ENCODE results near the gene PRDM16. TPM values are rescaled to one million over a fixed set of nuclear protein-coding genes. Genes with fewer than 3 reads are reported as not detected.

PRDM16 gene
- total RNA-seq, 2 experiments from 2014 or later: not detected

- Histone ChIP-seq H3K4me3 (ENCODE audit: low read depth, low read length, poor library complexity, severe bottlenecking) (no peak overlapping the region), H3K9me2 (ENCODE audit: insufficient read depth, low read length) (no peaks in the 10 kb centered on the region), H3K79me2 (ENCODE audit: insufficient read depth, low read depth, low read length) (no peaks in the 10 kb centered on the region), H4K20me1 (ENCODE audit: insufficient read depth, low read length) (no peaks in the 10 kb centered on the region), H2AFZ (ENCODE audit: low read length) (no peak overlapping the region), H3K4me2 (ENCODE audit: low read length) (no peak overlapping the region), H3K27ac (ENCODE audit: low read depth, low read length, poor library complexity, severe bottlenecking) (no peak overlapping the region), H3K4me1 (ENCODE audit: insufficient read depth, low read length, poor library complexity, severe bottlenecking) (no peaks in the 10 kb centered on the region), H3K9me3 (ENCODE audit: low read length) (no peaks in the 10 kb centered on the region), H3K36me3 (ENCODE audit: insufficient read depth, low read length) (no peaks in the 10 kb centered on the region)
- TF ChIP-seq EZH2phosphoT487 (IDR thresholded peaks at IDR 0.05; ENCODE audit: borderline replicate concordance, low read depth, low read length) (no peak), CTCF (conservative IDR thresholded peaks at IDR 0.05; ENCODE audit: low read length) (no peak)
- ChIA-PET CTCF (ENCODE audit: unreplicated experiment) (no interaction called here), POLR2A (no interaction called here)
- BruUV-seq (replicated peaks): no TSS peak
- intact Hi-C loops (cut with micrococcal nuclease; ENCODE audit: unreplicated experiment): no loop called here
- no peak for DNase-seq (ENCODE audit: low spot score)
These were observed 48.6 kb upstream of the PRDM16 start for GRCh38 chr1:3020263-3020909.

GRCh38 chr1:3021233-3021671 lies 47.8 kb upstream of the PRDM16 start, which contains the start of gene ACTRT2:
Gene ACTRT2, plus strand, starts transcription at chr1:3021467. Its CDS starts 220 bp downstream, at chr1:3021687.
- Histone ChIP-seq H3K27ac (ENCODE audit: low read depth, low read length, poor library complexity, severe bottlenecking) (no peak within 1 kb of the TSS), H3K79me2 (ENCODE audit: insufficient read depth, low read depth, low read length) (no peaks in the 10 kb centered on the region), H3K4me1 (ENCODE audit: insufficient read depth, low read length, poor library complexity, severe bottlenecking) (no peaks in the 10 kb centered on the region), H3K9me3 (ENCODE audit: low read length) (no peaks in the 10 kb centered on the region), H3K9me2 (ENCODE audit: insufficient read depth, low read length) (no peaks in the 10 kb centered on the region), H3K36me3 (ENCODE audit: insufficient read depth, low read length) (no peaks in the 10 kb centered on the region), H4K20me1 (ENCODE audit: insufficient read depth, low read length) (no peaks in the 10 kb centered on the region), H2AFZ (ENCODE audit: low read length) (no peak within 1 kb of the TSS), H3K4me3 (ENCODE audit: low read depth, low read length, poor library complexity, severe bottlenecking) (no peak within 1 kb of the TSS), H3K4me2 (ENCODE audit: low read length) (no peak within 1 kb of the TSS)
- no TSS peak for BruUV-seq (replicated peaks)
- CTCF ChIA-PET (ENCODE audit: unreplicated experiment): no interaction called here
- TF ChIP-seq CTCF (conservative IDR thresholded peaks at IDR 0.05; ENCODE audit: low read length) (no peak), EZH2phosphoT487 (IDR thresholded peaks at IDR 0.05; ENCODE audit: borderline replicate concordance, low read depth, low read length) (no peak)
- POLR2A ChIA-PET: no interaction called here
- DNase-seq (ENCODE audit: low spot score): no peak
- intact Hi-C loops (cut with micrococcal nuclease; ENCODE audit: unreplicated experiment): no loop called here

GRCh38 chr1:3021801-3022401 lies 47.1 kb upstream of the PRDM16 start:
- Histone ChIP-seq H3K79me2 (ENCODE audit: insufficient read depth, low read depth, low read length) (no peaks in the 10 kb centered on the region), H3K36me3 (ENCODE audit: insufficient read depth, low read length) (no peaks in the 10 kb centered on the region), H3K9me3 (ENCODE audit: low read length) (no peaks in the 10 kb centered on the region), H4K20me1 (ENCODE audit: insufficient read depth, low read length) (no peaks in the 10 kb centered on the region), H2AFZ (ENCODE audit: low read length) (no peak overlapping the region), H3K4me1 (ENCODE audit: insufficient read depth, low read length, poor library complexity, severe bottlenecking) (no peaks in the 10 kb centered on the region), H3K4me2 (ENCODE audit: low read length) (no peak overlapping the region), H3K4me3 (ENCODE audit: low read depth, low read length, poor library complexity, severe bottlenecking) (no peak overlapping the region), H3K27ac (ENCODE audit: low read depth, low read length, poor library complexity, severe bottlenecking) (no peak overlapping the region), H3K9me2 (ENCODE audit: insufficient read depth, low read length) (no peaks in the 10 kb centered on the region)
- no peak for DNase-seq (ENCODE audit: low spot score)
- intact Hi-C loops (cut with micrococcal nuclease; ENCODE audit: unreplicated experiment): no loop called here
- ChIA-PET CTCF (ENCODE audit: unreplicated experiment) (no interaction called here), POLR2A (no interaction called here)
- no peak for TF ChIP-seq CTCF (conservative IDR thresholded peaks at IDR 0.05; ENCODE audit: low read length)
- TF ChIP-seq EZH2phosphoT487 (IDR thresholded peaks at IDR 0.05; ENCODE audit: borderline replicate concordance, low read depth, low read length): no peak
- BruUV-seq (replicated peaks): no TSS peak
